Prostate gland (tissue), 2 donors: ENCODE data around the gene GMDS. TPM values are rescaled to one million over a fixed set of nuclear protein-coding genes. Genes with fewer than 3 reads are reported as not detected.

Source experiments
- DNase-seq: peaks from one replicate; pipeline ENCODE4 v3.0.0-alpha.2; 2019; ENCODE audit warnings: low spot score
- H3K27ac ChIP-seq, 2 donors: fragments of 200-600 bp; sonication (generic); 2 replicates each; pipeline ENCODE4 v1.5.1; 2017 to 2019
- H3K27me3 ChIP-seq: fragments of 200-600 bp; sonication (generic); replicated peaks from 2 replicates; pipeline ENCODE4 v1.5.1; 2019; ENCODE audit not compliant: insufficient read depth
- H3K36me3 ChIP-seq, 2 donors: fragments of 200-600 bp; sonication (generic); 1 replicate in 1 of 2; 2 replicates in 1 of 2; pipeline versions ENCODE4 v1.5.1 to v1.8.1; 2017 to 2019
- H3K4me1 ChIP-seq: fragments of 200-600 bp; sonication (generic); replicated peaks from 2 replicates; pipeline ENCODE4 v1.5.1; 2019
- H3K4me3 ChIP-seq, 2 donors: fragments of 200-600 bp; sonication (generic); 2 replicates each; pipeline ENCODE4 v1.5.1; 2017 to 2019
- H3K9me3 ChIP-seq: fragments of 200-600 bp; sonication (generic); 2 replicates; pipeline ENCODE4 v1.5.1; 2017
- POLR2A ChIP-seq: fragments of 450-650 bp; IDR thresholded peaks from one replicate; pipeline ENCODE4 v1.6.1; 2016; ENCODE audit warnings: antibody characterized with exemption, mild to moderate bottlenecking
- POLR2AphosphoS5 ChIP-seq: sonication (generic); formaldehyde crosslinking; IDR thresholded peaks from one replicate; pipeline ENCODE4 v1.6.1; 2017; ENCODE audit warnings: antibody characterized with exemption
- whole genome bisulfite sequencing: methylation state at CpG from one replicate; pipeline ENCODE4 v1.1.5; 2018; 5-methylcytosine and 5-hydroxymethylcytosine counted together
- intact Hi-C: fragments of 100-400 bp; cut with DNase I; formaldehyde crosslinking; loops from one replicate; pipeline ENCODE4 v1.14.2; 2022
- total RNA-seq, 2 donors: library from RNA; depleted of rRNA; stranded (reverse); fragments of >200 nt; gene quantifications; one replicate each; pipeline ENCODE4 v1.1.0, GENCODE V29; 2016
- TF ChIP-seq, protein P1 (sequence below), 4 experiments: fragments of 200-600 bp in 2 of 4; fragments of 450-650 bp in 2 of 4; sonication (generic) in 2 of 4; IDR thresholded peaks; 1 replicate in 3 of 4; 2 replicates in 1 of 4; pipeline ENCODE4 v1.5.1; 2016 to 2019; ENCODE audit warnings: antibody characterized with exemption in 4 of 4, mild to moderate bottlenecking in 2 of 4, moderate library complexity in 2 of 4

Gene GMDS
- total RNA-seq, 2 donors from 2014 or later, result 24.9 to 29.9 TPM

DNA sequence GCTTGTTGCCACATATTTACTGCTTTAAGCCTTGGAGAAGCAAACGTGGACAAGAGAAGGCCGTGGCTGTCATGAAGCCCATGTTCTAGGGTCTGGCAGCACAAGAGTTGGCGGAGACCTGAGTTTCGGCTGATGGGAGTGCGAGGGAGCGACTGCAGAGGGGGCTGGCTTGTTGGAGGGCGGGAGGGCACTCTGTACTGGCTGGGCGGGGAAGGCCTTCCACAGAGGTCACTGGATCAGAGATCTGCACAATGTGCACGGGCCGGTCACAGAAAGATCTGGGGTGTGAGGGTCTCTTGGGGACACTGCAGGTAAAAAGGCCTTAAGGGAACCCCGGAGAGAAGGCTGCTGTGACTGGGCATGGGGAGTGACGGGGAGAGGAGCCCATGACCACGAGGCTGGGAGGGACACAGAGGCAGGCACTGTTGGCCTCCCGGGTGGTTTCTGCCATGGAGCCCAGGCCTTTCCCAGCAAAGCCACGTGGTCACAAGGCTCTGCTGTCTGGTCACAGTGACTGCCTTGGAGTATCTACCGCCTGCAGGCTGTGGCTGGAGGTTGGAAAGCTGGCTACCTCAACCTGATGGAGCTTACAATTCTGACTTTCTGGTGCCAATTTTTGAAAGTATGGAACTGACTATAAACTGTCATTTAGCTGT, 611.9 kb downstream of the GMDS start:
- H3K27me3 ChIP-seq, result no peaks in the 10 kb centered on the region
- DNase-seq, result no peak
- no peak overlapping the region for H3K27ac ChIP-seq
- intact Hi-C loops, result no loop called here
- 98% methylated on average over 16 of the region's 16 CpGs for WGBS
- H3K4me1 ChIP-seq, result no peaks in the 10 kb centered on the region
- H3K4me3 ChIP-seq, result no peak overlapping the region
- no peaks in the 10 kb centered on the region for H3K9me3 ChIP-seq
- TF ChIP-seq, protein P1, sequence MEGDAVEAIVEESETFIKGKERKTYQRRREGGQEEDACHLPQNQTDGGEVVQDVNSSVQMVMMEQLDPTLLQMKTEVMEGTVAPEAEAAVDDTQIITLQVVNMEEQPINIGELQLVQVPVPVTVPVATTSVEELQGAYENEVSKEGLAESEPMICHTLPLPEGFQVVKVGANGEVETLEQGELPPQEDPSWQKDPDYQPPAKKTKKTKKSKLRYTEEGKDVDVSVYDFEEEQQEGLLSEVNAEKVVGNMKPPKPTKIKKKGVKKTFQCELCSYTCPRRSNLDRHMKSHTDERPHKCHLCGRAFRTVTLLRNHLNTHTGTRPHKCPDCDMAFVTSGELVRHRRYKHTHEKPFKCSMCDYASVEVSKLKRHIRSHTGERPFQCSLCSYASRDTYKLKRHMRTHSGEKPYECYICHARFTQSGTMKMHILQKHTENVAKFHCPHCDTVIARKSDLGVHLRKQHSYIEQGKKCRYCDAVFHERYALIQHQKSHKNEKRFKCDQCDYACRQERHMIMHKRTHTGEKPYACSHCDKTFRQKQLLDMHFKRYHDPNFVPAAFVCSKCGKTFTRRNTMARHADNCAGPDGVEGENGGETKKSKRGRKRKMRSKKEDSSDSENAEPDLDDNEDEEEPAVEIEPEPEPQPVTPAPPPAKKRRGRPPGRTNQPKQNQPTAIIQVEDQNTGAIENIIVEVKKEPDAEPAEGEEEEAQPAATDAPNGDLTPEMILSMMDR (IDR thresholded peaks at IDR 0.05), result no peak
- no peak for TF ChIP-seq POLR2A
- TF ChIP-seq POLR2AphosphoS5, result no peak
- H3K36me3 ChIP-seq, result no peaks in the 10 kb centered on the region

DNA sequence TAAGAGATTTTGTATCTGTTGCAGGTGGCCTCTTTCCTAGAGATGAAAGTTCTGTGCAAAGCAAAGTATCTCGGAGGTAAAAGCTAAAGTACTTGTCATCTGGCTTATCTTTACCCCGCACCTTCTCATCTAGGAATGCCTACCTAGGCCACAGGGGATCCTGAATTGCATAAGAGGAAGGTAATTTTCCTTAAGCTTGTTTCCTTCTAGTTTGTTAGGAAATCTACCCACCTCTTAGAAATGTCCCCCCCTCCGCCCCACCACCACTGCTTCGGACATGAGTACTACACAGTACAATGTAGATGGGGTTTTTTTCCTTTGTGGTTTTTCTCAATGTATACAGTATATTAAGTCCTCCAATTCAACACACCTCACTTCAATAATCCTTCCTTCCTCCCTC, 614.2 kb downstream of the GMDS start:
- no peaks in the 10 kb centered on the region for H3K4me1 ChIP-seq
- no peak for DNase-seq
- H3K4me3 ChIP-seq, result no peak overlapping the region
- TF ChIP-seq, protein P1 (IDR thresholded peaks at IDR 0.05), result no peak
- TF ChIP-seq POLR2AphosphoS5 (no peak), POLR2A (no peak)
- 97% methylated on average over 4 of the region's 4 CpGs for WGBS
- H3K27ac ChIP-seq, result no peak overlapping the region
- H3K36me3 ChIP-seq, result no peaks in the 10 kb centered on the region
- H3K9me3 ChIP-seq, result no peaks in the 10 kb centered on the region
- intact Hi-C loops, result no loop called here
- no peaks in the 10 kb centered on the region for H3K27me3 ChIP-seq

DNA sequence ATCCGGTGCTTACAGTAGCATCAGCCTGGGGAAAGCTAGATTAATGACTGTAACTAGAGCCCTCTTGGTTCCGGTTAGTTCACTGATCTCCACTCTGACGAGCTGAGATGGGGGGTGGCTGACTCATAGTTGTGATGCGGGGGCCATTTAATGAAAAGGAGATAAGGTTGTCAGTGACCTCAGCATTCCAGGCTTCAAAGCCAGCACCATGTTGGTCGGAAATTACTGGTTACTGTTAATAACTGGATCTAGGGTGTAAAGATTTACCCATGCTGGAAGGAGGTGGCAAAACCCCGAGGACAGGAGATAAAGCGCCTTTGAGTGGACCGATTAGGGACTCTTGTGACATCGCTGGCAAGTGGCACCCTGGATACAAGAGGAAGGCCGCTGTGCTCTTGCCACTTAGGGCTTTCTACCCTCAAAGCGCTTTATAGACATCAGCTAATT, 614.6 kb downstream of the GMDS start:
- Histone ChIP-seq H3K4me3 (no peak overlapping the region), H3K36me3 (no peaks in the 10 kb centered on the region), H3K4me1 (no peaks in the 10 kb centered on the region), H3K27ac (no peak overlapping the region), H3K27me3 (no peaks in the 10 kb centered on the region), H3K9me3 (no peaks in the 10 kb centered on the region)
- intact Hi-C loops, result no loop called here
- TF ChIP-seq, protein P1 (IDR thresholded peaks at IDR 0.05), result no peak
- TF ChIP-seq POLR2AphosphoS5 (no peak), POLR2A (no peak)
- WGBS, result 90% methylated on average over 11 of the region's 11 CpGs
- no peak for DNase-seq

DNA sequence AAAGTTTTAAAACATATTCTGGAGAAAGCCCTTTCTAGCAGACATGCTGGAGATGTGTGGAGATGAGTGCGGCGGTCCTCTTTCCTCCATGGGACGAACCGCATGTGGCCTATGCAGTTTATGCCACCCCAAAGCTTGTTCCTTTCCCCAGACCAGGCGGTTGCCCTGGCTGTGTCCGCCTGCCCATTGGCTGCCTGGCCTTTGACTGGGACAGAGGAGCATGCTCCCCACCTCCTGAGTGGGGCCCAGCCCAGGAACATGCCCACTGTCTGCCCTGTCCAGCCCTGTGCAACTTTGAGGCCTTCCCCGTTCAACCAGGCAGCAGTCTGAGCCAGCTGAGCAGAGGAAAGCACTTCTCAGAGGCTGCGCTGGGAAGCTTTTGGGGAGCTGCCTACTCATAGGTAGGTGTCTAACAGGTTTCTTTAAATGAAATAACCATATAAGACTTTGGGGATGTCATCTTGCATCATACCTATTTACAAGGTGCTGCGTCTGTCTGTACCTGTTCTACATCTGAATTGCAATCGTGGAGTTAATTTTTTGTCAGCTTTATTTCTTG, 615.1 kb downstream of the GMDS start:
- H3K9me3 ChIP-seq, result no peaks in the 10 kb centered on the region
- H3K27me3 ChIP-seq, result no peaks in the 10 kb centered on the region
- intact Hi-C loops, result no loop called here
- H3K4me3 ChIP-seq, result no peak overlapping the region
- TF ChIP-seq POLR2A (no peak), POLR2AphosphoS5 (no peak)
- TF ChIP-seq, protein P1 (IDR thresholded peaks at IDR 0.05), result no peak
- no peaks in the 10 kb centered on the region for H3K4me1 ChIP-seq
- WGBS, result 95% methylated on average over 10 of the region's 10 CpGs
- H3K36me3 ChIP-seq, result no peaks in the 10 kb centered on the region
- no peak for DNase-seq
- H3K27ac ChIP-seq, result no peak overlapping the region

DNA sequence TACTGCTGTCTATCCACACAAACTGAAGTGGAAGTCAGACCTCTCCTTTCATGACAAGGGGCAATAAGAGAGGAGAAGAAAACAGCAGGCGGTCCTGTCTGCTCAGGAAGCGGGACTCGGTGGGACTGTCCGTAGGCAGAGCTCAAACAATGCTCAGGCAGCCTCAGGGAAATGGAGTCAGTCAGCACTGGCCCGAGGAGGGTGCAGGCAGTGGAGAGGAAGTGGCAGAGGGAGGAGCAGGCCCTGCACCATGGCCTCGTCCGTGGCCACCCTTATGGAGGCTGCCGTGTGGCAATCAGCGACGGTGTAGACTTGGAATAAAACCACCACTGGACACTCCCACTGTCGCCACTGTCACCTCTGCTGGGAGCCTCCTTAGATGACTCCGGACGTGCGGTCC, 616.1 kb downstream of the GMDS start:
- intact Hi-C loops, result no loop called here
- TF ChIP-seq POLR2AphosphoS5, result no peak
- TF ChIP-seq, protein P1 (IDR thresholded peaks at IDR 0.05), result no peak
- no peak for TF ChIP-seq POLR2A
- H3K4me1 ChIP-seq, result no peaks in the 10 kb centered on the region
- H3K27me3 ChIP-seq, result no peaks in the 10 kb centered on the region
- no peak overlapping the region for H3K4me3 ChIP-seq
- H3K27ac ChIP-seq, result no peak overlapping the region
- WGBS, result 98% methylated on average over 14 of the region's 14 CpGs
- H3K9me3 ChIP-seq, result no peaks in the 10 kb centered on the region
- H3K36me3 ChIP-seq, result no peaks in the 10 kb centered on the region
- no peak for DNase-seq
